ENCODE results near the gene SYCN. TPM values are rescaled to one million over a fixed set of nuclear protein-coding genes. Genes with fewer than 3 reads are reported as not detected.
A peak's percentile ranks its signal among the peaks of the same experiment; 100 is the strongest.

Gene SYCN
- total and polyA plus RNA-seq, 2 of the 13 experiments (the other 11 are each of a cell fraction or from before 2014, with no cell fraction given): not detected

GRCh38 chr19:39193803-39194202 lies 10.3 kb downstream of the SYCN start:
- no TSS peak for BruUV-seq (replicated peaks)
- H3K27me3 ChIP-seq (ENCODE audit: control insufficient read depth in 1 of 2, insufficient read depth in 2 of 2, low read length in 2 of 2): peaks cover 5 to 35% of the 10 kb centered on the region in 2 experiments; a peak in 4 of 5 replicates
- in situ Hi-C loops (cut with HindIII; ENCODE audit: extremely low pct_ligation_motif_present, low pct_unique_long_range_greater_than_20kb): no loop called here
- intact Hi-C loops (cut with micrococcal nuclease; ENCODE audit: unreplicated experiment): no loop called here
- no peaks in the 10 kb centered on the region for H3K79me2 ChIP-seq (ENCODE audit: insufficient read depth, low read length)
- CTCF ChIA-PET (ENCODE audit: low intra/inter-chr PET ratio, low total read pairs): no interaction called here
- no peaks in the 10 kb centered on the region for H3K36me3 ChIP-seq (replicated peaks in 1 of 2; ENCODE audit: control insufficient read depth in 1 of 2, insufficient read depth in 2 of 2, low read length in 2 of 2)
- H4K20me1 ChIP-seq (ENCODE audit: insufficient read depth, low read length): no peaks in the 10 kb centered on the region
- H2AFZ ChIP-seq (ENCODE audit: low read length): no peak overlapping the region
- H3K4me2 ChIP-seq (ENCODE audit: low read depth, low read length): peak overlapping the region; percentile 71
- 0% methylated on average over 5 of the region's 8 CpGs for WGBS (ENCODE audit: low lambda C conversion rate)
- ATAC-seq (peak; percentile 72), DNase-seq (ENCODE audit: low spot score) (peak; percentile 19), FAIRE-seq (no peak)
- TF ChIP-seq HDAC1 (CRISPR knock-in tag; IDR thresholded peaks at IDR 0.05) (0 out of 2 replicates have a peak, but pooled peaks have one; percentile 13), ZNF616 (CRISPR knock-in tag; IDR thresholded peaks at IDR 0.05; ENCODE audit: low read depth) (no peak), ZNF180 (CRISPR knock-in tag; IDR thresholded peaks at IDR 0.05; ENCODE audit: borderline replicate concordance, low read depth) (no peak)
- H3K4me1 ChIP-seq (ENCODE audit: insufficient read depth, low read length): peaks cover 12% of the 10 kb centered on the region
- H3K4me3 ChIP-seq (replicated peaks in 1 of 3; ENCODE audit: insufficient read depth in 1 of 3, low read depth in 2 of 3, low read length in 3 of 3): peak overlapping the region in 1 of 3 experiments; percentile 35; a peak in 1 of 6 replicates
- H3K27ac ChIP-seq (ENCODE audit: extremely low read length, insufficient read depth, low read length): no peak overlapping the region
- H3K9me3 ChIP-seq (ENCODE audit: low read length): no peaks in the 10 kb centered on the region
- no peak overlapping the region for H3K9ac ChIP-seq (ENCODE audit: insufficient read depth, low read depth, low read length)
- POLR2A ChIA-PET: no interaction called here

GRCh38 chr19:39192846-39193245 lies 11.2 kb downstream of the SYCN start:
- FAIRE-seq: no peak
- Histone ChIP-seq H3K4me1 (ENCODE audit: insufficient read depth, low read length) (peaks cover 12% of the 10 kb centered on the region), H3K4me2 (ENCODE audit: low read depth, low read length) (no peak overlapping the region), H3K9ac (ENCODE audit: insufficient read depth, low read depth, low read length) (no peak overlapping the region), H3K36me3 (replicated peaks in 1 of 2; ENCODE audit: control insufficient read depth in 1 of 2, insufficient read depth in 2 of 2, low read length in 2 of 2) (no peaks in the 10 kb centered on the region), H3K9me3 (ENCODE audit: low read length) (no peaks in the 10 kb centered on the region), H2AFZ (ENCODE audit: low read length) (no peak overlapping the region), H3K27me3 (ENCODE audit: control insufficient read depth in 1 of 2, insufficient read depth in 2 of 2, low read length in 2 of 2) (peaks cover 3 to 30% of the 10 kb centered on the region in 2 experiments; a peak in 4 of 5 replicates), H3K4me3 (replicated peaks in 1 of 3; ENCODE audit: insufficient read depth in 1 of 3, low read depth in 2 of 3, low read length in 3 of 3) (no peak overlapping the region), H4K20me1 (ENCODE audit: insufficient read depth, low read length) (no peaks in the 10 kb centered on the region), H3K79me2 (ENCODE audit: insufficient read depth, low read length) (no peaks in the 10 kb centered on the region), H3K27ac (ENCODE audit: extremely low read length, insufficient read depth, low read length) (no peak overlapping the region)
- DNase-seq (ENCODE audit: low spot score): no peak
- in situ Hi-C loops (cut with HindIII; ENCODE audit: extremely low pct_ligation_motif_present, low pct_unique_long_range_greater_than_20kb) (no loop called here), intact Hi-C loops (cut with micrococcal nuclease; ENCODE audit: unreplicated experiment) (no loop called here)
- TF ChIP-seq MXD3 (CRISPR knock-in tag; IDR thresholded peaks at IDR 0.05): no peak
- TF ChIP-seq ZNF597 (CRISPR knock-in tag; IDR thresholded peaks at IDR 0.05): no peak
- BruUV-seq (replicated peaks): no TSS peak
- CTCF ChIA-PET (ENCODE audit: low intra/inter-chr PET ratio, low total read pairs): no interaction called here
- 94% methylated on average over 1 of the region's 2 CpGs for WGBS (ENCODE audit: low lambda C conversion rate)
- POLR2A ChIA-PET: no interaction called here
- ATAC-seq: no peak
